GM18520 (cell line): ENCODE results near the gene CFAP92.

ENCODE experiments used
- ATAC-seq: cut with Tn5 transposase; IDR thresholded peaks from one replicate; pipeline ENCODE4 v1.9.1; 2021; ENCODE audit not compliant: unreplicated experiment

CFAP92 gene

GRCh38 chr3:129025691-129026435 lies 32.0 kb upstream of the CFAP92 start:
- ATAC-seq = no peak

GRCh38 chr3:129025108-129025507 lies 31.2 kb upstream of the CFAP92 start:
- ATAC-seq = no peak

GRCh38 chr3:129023909-129024308 lies 30.0 kb upstream of the CFAP92 start:
- ATAC-seq = no peak

- ATAC-seq = no peak
These were observed 29.1 kb upstream of the CFAP92 start for GRCh38 chr3:129023008-129023358.

GRCh38 chr3:129022114-129023007 lies 28.5 kb upstream of the CFAP92 start:
- ATAC-seq = no peak

GRCh38 chr3:129021140-129021551 lies 27.3 kb upstream of the CFAP92 start:
- ATAC-seq = no peak

GRCh38 chr3:129020691-129021090 lies 26.8 kb upstream of the CFAP92 start:
- no peak for ATAC-seq

- ATAC-seq = no peak
These were observed 25.4 kb upstream of the CFAP92 start for GRCh38 chr3:129019266-129019665.

GRCh38 chr3:129018751-129019150 lies 24.9 kb upstream of the CFAP92 start:
- no peak for ATAC-seq

GRCh38 chr3:129018271-129018670 lies 24.4 kb upstream of the CFAP92 start:
- no peak for ATAC-seq

GRCh38 chr3:129017484-129017899 lies 23.6 kb upstream of the CFAP92 start:
- no peak for ATAC-seq

- ATAC-seq = no peak
These were observed 23.0 kb upstream of the CFAP92 start for GRCh38 chr3:129016720-129017483.

GRCh38 chr3:129016356-129016719 lies 22.5 kb upstream of the CFAP92 start:
- no peak for ATAC-seq

- no peak for ATAC-seq
These were observed 21.7 kb upstream of the CFAP92 start for GRCh38 chr3:129015388-129016105.

GRCh38 chr3:129014793-129015345 lies 21.0 kb upstream of the CFAP92 start:
- ATAC-seq = no peak

- ATAC-seq = no peak
These were observed 20.3 kb upstream of the CFAP92 start for GRCh38 chr3:129014148-129014547.

- no peak for ATAC-seq
These were observed 19.6 kb upstream of the CFAP92 start for GRCh38 chr3:129013491-129013891.

GRCh38 chr3:129010310-129010956 lies 16.6 kb upstream of the CFAP92 start:
- ATAC-seq = no peak

GRCh38 chr3:129009266-129009665 lies 15.4 kb upstream of the CFAP92 start:
- ATAC-seq = no peak

- no peak for ATAC-seq
These were observed 13.9 kb upstream of the CFAP92 start for GRCh38 chr3:129007792-129008191.
